ENCODE results near the gene ELMO3. TPM values are rescaled to one million over a fixed set of nuclear protein-coding genes. Genes with fewer than 3 reads are reported as not detected.

The ELMO3 gene
- total RNA-seq, 2 donors from 2014 or later, result 6.6 to 7.1 TPM

DNA sequence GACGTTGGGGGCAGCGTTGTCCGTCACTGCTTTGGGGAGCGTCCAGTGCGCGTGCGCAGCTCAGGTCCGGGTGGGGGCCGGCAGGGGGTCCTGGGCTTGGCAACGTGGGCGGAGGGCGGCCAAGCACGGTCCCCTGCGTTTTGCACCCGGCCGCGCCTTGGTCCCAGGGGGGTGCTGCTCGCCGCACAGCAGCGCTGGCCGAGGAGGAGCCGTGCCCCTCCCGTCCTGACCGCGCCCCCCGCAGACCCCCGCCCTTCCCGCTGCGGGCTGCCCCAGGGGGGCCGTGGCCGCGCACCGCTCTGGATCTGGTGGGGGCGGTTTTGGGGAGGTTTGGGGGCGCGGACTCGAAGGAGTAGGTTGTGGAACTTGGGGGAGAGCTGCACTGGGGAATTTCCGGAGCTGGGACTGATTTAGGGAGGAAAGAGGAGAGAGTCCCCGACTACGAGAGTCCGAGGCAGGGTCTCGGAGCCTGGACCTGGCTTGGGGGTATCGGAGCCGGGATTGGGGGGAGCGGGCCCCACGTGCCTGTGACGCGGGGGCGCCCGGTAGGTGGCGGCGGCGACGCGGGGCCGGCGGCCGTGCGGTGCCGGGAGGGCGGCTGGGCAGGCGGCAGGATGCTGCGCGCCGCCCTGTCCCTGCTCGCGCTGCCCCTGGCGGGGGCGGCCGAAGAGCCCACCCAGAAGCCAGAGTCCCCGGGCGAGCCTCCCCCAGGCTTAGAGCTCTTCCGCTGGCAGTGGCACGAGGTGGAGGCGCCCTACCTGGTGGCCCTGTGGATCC lies 49.7 kb downstream of the ELMO3 start, which contains the start of gene SLC9A5:
Gene SLC9A5 (plus strand): TSS at position 579 of the 777 bp plus-strand sequence. CDS start 36 bp downstream, at position 615.
- Mint-ChIP-seq H3K9me3 (no peaks in the 10 kb centered on the region), H3K4me1 (peaks cover 30% of the 10 kb centered on the region), H3K4me3 (peak within 1 kb of the TSS; percentile 99), H3K36me3 (ENCODE audit: low read depth) (peaks cover 25% of the 10 kb centered on the region), H3K27me3 (peaks cover 3% of the 10 kb centered on the region), H3K27ac (peak within 1 kb of the TSS; percentile 94)
- no peak for ATAC-seq (replicated peaks)

DNA sequence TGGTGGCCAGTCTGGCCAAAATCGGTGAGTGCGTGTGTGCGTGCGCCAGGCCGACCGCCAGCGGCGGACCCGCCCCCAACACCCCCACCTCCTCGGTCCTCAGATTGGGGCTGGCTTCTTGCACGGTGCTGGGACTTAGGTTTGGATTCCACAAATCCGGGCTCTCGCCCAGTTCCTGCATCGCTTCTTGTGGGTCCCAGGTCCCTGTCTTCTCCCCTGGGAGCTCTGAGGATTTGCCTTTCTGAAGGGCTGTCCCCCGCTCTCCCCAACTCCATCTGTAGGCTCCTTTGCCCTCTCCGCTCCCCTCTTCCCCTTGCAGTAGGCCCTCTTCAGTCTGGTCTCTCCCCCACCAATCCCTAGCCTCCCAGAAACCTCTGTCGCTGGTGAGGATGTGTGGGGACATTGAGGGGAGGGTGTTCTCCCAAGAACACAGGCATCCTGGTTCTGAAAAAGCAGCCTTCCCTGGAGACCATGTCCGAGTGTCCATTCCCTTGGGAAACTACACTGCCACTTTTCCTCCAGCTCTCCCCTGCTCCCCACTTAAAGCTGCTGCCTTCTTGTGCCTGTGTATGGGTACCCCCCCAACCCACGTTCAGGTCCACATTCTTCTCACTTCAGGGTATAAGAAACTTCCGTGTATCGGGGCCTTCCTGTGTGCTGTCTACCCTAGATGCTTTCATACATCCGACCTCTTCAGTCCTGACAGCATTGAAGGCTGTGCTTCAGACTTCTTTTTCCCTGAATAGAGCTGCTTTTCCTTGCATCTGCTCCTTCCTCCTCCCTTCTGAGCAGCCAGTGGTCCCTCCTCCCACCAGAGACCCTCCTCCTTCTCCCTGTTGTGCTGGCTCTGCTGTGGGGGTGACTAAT lies 50.5 kb downstream of the ELMO3 start:
- H3K27me3 Mint-ChIP-seq, result peaks cover 3% of the 10 kb centered on the region
- peaks cover 23% of the 10 kb centered on the region for H3K36me3 Mint-ChIP-seq (ENCODE audit: low read depth)
- peak overlapping the region; percentile 99 for H3K4me3 Mint-ChIP-seq
- H3K9me3 Mint-ChIP-seq, result no peaks in the 10 kb centered on the region
- no peak for ATAC-seq (replicated peaks)
- H3K27ac Mint-ChIP-seq, result peak overlapping the region; percentile 94
- H3K4me1 Mint-ChIP-seq, result peaks cover 28% of the 10 kb centered on the region

DNA sequence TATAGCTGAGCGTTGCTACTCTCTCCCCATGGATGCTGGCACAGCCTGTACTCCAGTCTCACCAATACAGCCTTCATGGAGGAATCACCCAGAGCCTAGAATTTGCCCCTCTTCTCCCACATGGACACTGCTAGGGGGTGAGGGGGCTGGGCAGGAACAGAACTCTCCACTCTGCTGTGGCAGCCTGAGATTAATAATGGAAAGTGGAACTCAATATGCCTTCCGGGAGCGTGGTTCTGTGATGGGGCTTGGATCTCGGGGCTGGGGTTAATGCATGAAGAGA lies 51.1 kb downstream of the ELMO3 start:
- no peaks in the 10 kb centered on the region for H3K9me3 Mint-ChIP-seq
- peaks cover 3% of the 10 kb centered on the region for H3K27me3 Mint-ChIP-seq
- peak overlapping the region; percentile 99 for H3K4me3 Mint-ChIP-seq
- H3K27ac Mint-ChIP-seq, result no peak overlapping the region
- no peak for ATAC-seq (replicated peaks)
- peaks cover 23% of the 10 kb centered on the region for H3K4me1 Mint-ChIP-seq
- peaks cover 17% of the 10 kb centered on the region for H3K36me3 Mint-ChIP-seq (ENCODE audit: low read depth)

- no peak for ATAC-seq (replicated peaks)
- Mint-ChIP-seq H3K4me1 (peaks cover 14% of the 10 kb centered on the region), H3K4me3 (no peak overlapping the region), H3K9me3 (no peaks in the 10 kb centered on the region), H3K27ac (no peak overlapping the region), H3K36me3 (ENCODE audit: low read depth) (peaks cover under 1% of the 10 kb centered on the region), H3K27me3 (peaks cover 5% of the 10 kb centered on the region)
Measured at GRCh38 chr16:67252609-67253497, 53.9 kb downstream of the ELMO3 start.

Other genes with a start within 250 kb of the ELMO3 start
- 1 to 10 TPM; 2.6 to 4.2 TPM for gene CES3, start 237.9 kb upstream of the ELMO3 start, total RNA-seq
- 10 to 100 TPM; 18.3 to 43.5 TPM for gene CES4A, start 210.5 kb upstream of the ELMO3 start, total RNA-seq
- gene CBFB, start 170.0 kb upstream of the ELMO3 start, total RNA-seq, result 100 to 1,000 TPM; 115 to 214 TPM
- gene PHAF1, start 89.2 kb upstream of the ELMO3 start, total RNA-seq, result 10 to 100 TPM; 14.8 to 18.0 TPM
- 10 to 100 TPM in 1 of 2 donors, 1 to 10 TPM in 1; 8.3 to 12.3 TPM for gene B3GNT9, start 48.1 kb upstream of the ELMO3 start, total RNA-seq
- gene TRADD, start 39.2 kb upstream of the ELMO3 start, total RNA-seq, result 10 to 100 TPM; 36.3 to 65.9 TPM
- gene FBXL8, start 39.2 kb upstream of the ELMO3 start, total RNA-seq, result 100 to 1,000 TPM in 1 of 2 donors, 10 to 100 TPM in 1; 33.1 to 108 TPM
- gene HSF4, start 34.4 kb upstream of the ELMO3 start, total RNA-seq, result 100 to 1,000 TPM in 1 of 2 donors, 10 to 100 TPM in 1; 71.3 to 325 TPM
- 100 to 1,000 TPM in 1 of 2 donors, 10 to 100 TPM in 1; 30.0 to 194 TPM for gene NOL3, start 28.6 kb upstream of the ELMO3 start, total RNA-seq
- 100 to 1,000 TPM in 1 of 2 donors, 10 to 100 TPM in 1; 47.0 to 118 TPM for gene MATCAP1, start 15.2 kb upstream of the ELMO3 start, total RNA-seq
- gene EXOC3L1, start 9.0 kb upstream of the ELMO3 start, total RNA-seq, result 1 to 10 TPM in 1 of 2 donors, under 1 TPM in 1; 0.37 to 1.5 TPM
- gene E2F4, start 7.0 kb upstream of the ELMO3 start, total RNA-seq, result 100 to 1,000 TPM in 1 of 2 donors, 10 to 100 TPM in 1; 90.0 to 141 TPM
- 10 to 100 TPM; 31.7 to 39.5 TPM for gene TMEM208, start 28.0 kb downstream of the ELMO3 start, total RNA-seq
- gene FHOD1, start 48.4 kb downstream of the ELMO3 start, total RNA-seq, result 100 to 1,000 TPM; 104 to 145 TPM
- 10 to 100 TPM in 1 of 2 donors, 1 to 10 TPM in 1; 3.5 to 15.7 TPM for gene SLC9A5, start 49.8 kb downstream of the ELMO3 start, total RNA-seq
- gene PLEKHG4, start 80.4 kb downstream of the ELMO3 start, total RNA-seq, result 10 to 100 TPM in 1 of 2 donors, 1 to 10 TPM in 1; 6.4 to 29.0 TPM
- gene KCTD19, start 127.6 kb downstream of the ELMO3 start, total RNA-seq, result 1 to 10 TPM in 1 of 2 donors, under 1 TPM in 1; 0.50 to 4.4 TPM
- 1 to 10 TPM in 1 of 2 donors, not detected in 1; 1.6 TPM for gene LRRC36, start 127.7 kb downstream of the ELMO3 start, total RNA-seq
- gene TPPP3, start 194.4 kb downstream of the ELMO3 start, total RNA-seq, result under 1 TPM in 1 of 2 donors, not detected in 1; 0.19 TPM
- gene ZDHHC1, start 217.3 kb downstream of the ELMO3 start, total RNA-seq, result under 1 TPM; 0.52 to 0.74 TPM
- gene HSD11B2, start 232.0 kb downstream of the ELMO3 start, total RNA-seq, result 1 to 10 TPM in 1 of 2 donors, under 1 TPM in 1; 0.21 to 1.4 TPM

Data from activated T-helper 17 cell treated with anti-CD3 and anti-CD28 coated beads, Interleukin-2, amount 50 U/mL, for 72 hours (primary cell).